Natural killer cell (primary cell): Measurements from ENCODE around the gene RAD9A. TPM values are rescaled to one million over a fixed set of nuclear protein-coding genes. Genes with fewer than 3 reads are reported as not detected.

Experiments used
- ATAC-seq, 3 donors: fragments of 150-1000 bp in 2 of 3; fragments of 200-7000 bp in 1 of 3; cut with Tn5 transposase; 1 replicate in 1 of 3; 2 replicates in 2 of 3; pipeline ENCODE4 v1.10.0; 2021; ENCODE audit warnings: mild to moderate bottlenecking in 2 of 3, moderate library complexity in 2 of 3
- DNase-seq, 2 donors: peaks; one replicate each; pipeline versions ENCODE4 v3.0.0 to v3.0.0-alpha.2; 2013 to 2021; ENCODE audit warnings: mixed read lengths in 1 of 2
- H3K27ac ChIP-seq: one replicate; pipeline ENCODE4 v1.5.1; 2013; ENCODE audit warnings: mild to moderate bottlenecking, low read length
- H3K27me3 ChIP-seq: one replicate; pipeline ENCODE4 v1.6.1; 2013; ENCODE audit warnings: low read length; ENCODE audit not compliant: control insufficient read depth, insufficient read depth
- H3K36me3 ChIP-seq: one replicate; pipeline ENCODE4 v1.6.1; 2013; ENCODE audit warnings: low read length; ENCODE audit not compliant: control insufficient read depth, insufficient read depth
- H3K4me1 ChIP-seq: one replicate; pipeline ENCODE4 v1.6.1; 2013; ENCODE audit warnings: low read length; ENCODE audit not compliant: control insufficient read depth, insufficient read depth
- H3K4me3 ChIP-seq: one replicate; pipeline ENCODE4 v1.5.1; 2013; ENCODE audit warnings: low read length
- H3K9me3 ChIP-seq: one replicate; pipeline ENCODE4 v1.6.1; 2013; ENCODE audit warnings: low read length; ENCODE audit not compliant: control insufficient read depth, insufficient read depth
- H3K27ac Mint-ChIP-seq, 2 donors: one replicate each; pipeline ENCODE4 v1.8.0; 2022; ENCODE audit warnings: mild to moderate bottlenecking in 2 of 2, mixed read lengths in 2 of 2, moderate library complexity in 1 of 2
- H3K27me3 Mint-ChIP-seq, 2 donors: one replicate each; pipeline ENCODE4 v1.8.0; 2022; ENCODE audit warnings: low read depth in 2 of 2, mixed read lengths in 2 of 2
- H3K36me3 Mint-ChIP-seq: one replicate; pipeline ENCODE4 v1.8.0; 2022; ENCODE audit warnings: mixed read lengths
- H3K4me1 Mint-ChIP-seq, 2 donors: one replicate each; pipeline ENCODE4 v1.8.0; 2022; ENCODE audit warnings: mixed read lengths in 2 of 2
- H3K4me3 Mint-ChIP-seq: one replicate; pipeline ENCODE4 v1.8.0; 2022; ENCODE audit warnings: mild to moderate bottlenecking, moderate library complexity, mixed read lengths
- H3K9me3 Mint-ChIP-seq, 2 donors: one replicate each; pipeline ENCODE4 v1.8.0; 2022; ENCODE audit warnings: mixed read lengths in 2 of 2
- CTCF ChIP-seq: fragments of 200-600 bp; IDR thresholded peaks from one replicate; pipeline ENCODE4 v1.8.0; 2022; ENCODE audit warnings: antibody characterized with exemption
- whole genome bisulfite sequencing: methylation state at CpG from one replicate; pipeline ENCODE4 v1.1.7; 2013; ENCODE audit warnings: missing lambda C conversion rate; ENCODE audit not compliant: insufficient coverage; 5-methylcytosine and 5-hydroxymethylcytosine counted together
- intact Hi-C: fragments of 100-400 bp; cut with micrococcal nuclease; formaldehyde crosslinking; loops from one replicate; pipeline ENCODE4 v1.14.2; 2022
- total RNA-seq, 4 donors: library from RNA; stranded (reverse); fragments of 120-200 nt in 1 of 4; gene quantifications; one replicate each; pipeline versions ENCODE4 v1.2.3 to v1.2.4, GENCODE V29; 2013 to 2022

The RAD9A gene
- total RNA-seq, 3 donors from 2014 or later (not counting 1 experiment from before 2014, with no cell fraction given) = 30.2 to 47.1 (median 37.3) TPM

- Mint-ChIP-seq H3K36me3 (no peaks in the 10 kb centered on the region), H3K27ac (no peak overlapping the region), H3K9me3 (no peaks in the 10 kb centered on the region), H3K4me3 (no peak overlapping the region), H3K27me3 (no peaks in the 10 kb centered on the region), H3K4me1 (peaks cover 3 to 13% of the 10 kb centered on the region in 2 donors)
- intact Hi-C loops = no loop called here
- Histone ChIP-seq H3K27me3 (no peaks in the 10 kb centered on the region), H3K4me1 (peaks cover 8% of the 10 kb centered on the region), H3K36me3 (no peaks in the 10 kb centered on the region), H3K4me3 (no peak overlapping the region), H3K9me3 (no peaks in the 10 kb centered on the region), H3K27ac (no peak overlapping the region)
- DNase-seq (peak in 1 of 2 donors; percentile 65), ATAC-seq (peak in 1 of 3 donors; percentile 46)
- peak; percentile 33 for TF ChIP-seq CTCF
- 80% methylated on average over 7 of the region's 7 CpGs for WGBS
Observed at GRCh38 chr11:67345920-67346819, 45.6 kb upstream of the RAD9A start.

- WGBS = 78% methylated on average over 11 of the region's 11 CpGs
- no peaks in the 10 kb centered on the region for H3K27me3 Mint-ChIP-seq
- peaks cover 28% of the 10 kb centered on the region for H3K4me1 ChIP-seq
Observed at GRCh38 chr11:67347964-67348749, 43.6 kb upstream of the RAD9A start.

GRCh38 chr11:67349036-67349435 is 42.8 kb upstream of the RAD9A start:
- Histone ChIP-seq H3K9me3 (no peaks in the 10 kb centered on the region), H3K4me1 (peaks cover 33% of the 10 kb centered on the region), H3K4me3 (no peak overlapping the region), H3K36me3 (no peaks in the 10 kb centered on the region), H3K27me3 (no peaks in the 10 kb centered on the region), H3K27ac (no peak overlapping the region)
- Mint-ChIP-seq H3K9me3 (no peaks in the 10 kb centered on the region), H3K4me1 (peaks cover 12 to 35% of the 10 kb centered on the region in 2 donors), H3K36me3 (no peaks in the 10 kb centered on the region), H3K27me3 (no peaks in the 10 kb centered on the region), H3K27ac (no peak overlapping the region), H3K4me3 (no peak overlapping the region)
- DNase-seq (no peak), ATAC-seq (no peak)
- intact Hi-C loops = no loop called here
- WGBS = 90% methylated on average over 5 of the region's 5 CpGs
- TF ChIP-seq CTCF = no peak

More at GRCh38 chr11:67347964-67348749, 43.6 kb upstream of the RAD9A start:
- H3K4me3 ChIP-seq = no peak overlapping the region
- DNase-seq (no peak), ATAC-seq (no peak)
- intact Hi-C loops = no loop called here
- Mint-ChIP-seq H3K4me3 (no peak overlapping the region), H3K27ac (no peak overlapping the region), H3K9me3 (no peaks in the 10 kb centered on the region), H3K36me3 (no peaks in the 10 kb centered on the region), H3K4me1 (peaks cover 9 to 26% of the 10 kb centered on the region in 2 donors)
- H3K27ac ChIP-seq = no peak overlapping the region
- no peaks in the 10 kb centered on the region for H3K27me3 ChIP-seq
- no peaks in the 10 kb centered on the region for H3K9me3 ChIP-seq
- TF ChIP-seq CTCF = no peak
- H3K36me3 ChIP-seq = no peaks in the 10 kb centered on the region
